Endometrial microvascular endothelial cells (primary cell): ENCODE results near the gene XYLB. TPM values are rescaled to one million over a fixed set of nuclear protein-coding genes. Genes with fewer than 3 reads are reported as not detected.
"Not testable (repeated sequence)": the region's sequence is repeated elsewhere in the genome, so short reads cannot be mapped to it uniquely, and the experiment has no call there.

ENCODE experiments used
- in situ Hi-C: cut with HindIII; loops from 2 replicates; pipeline ENCODE4 v1.10.0; 2017; ENCODE audit warnings: low sequenced_read_pairs, low pct_unique_long_range_greater_than_20kb; ENCODE audit errors: inconsistent ontology term
- total RNA-seq: library from RNA; depleted of rRNA; stranded (reverse); fragments of >200 nt; gene quantifications from one replicate; pipeline ENCODE4 v1.2.3, GENCODE V29; 2015; ENCODE audit errors: inconsistent ontology term

XYLB gene
- total RNA-seq, 1 donor from 2014 or later, result 0.84 TPM

- in situ Hi-C loops, result no loop called here
Observed at GRCh38 chr3:38318766-38319671, 27.6 kb upstream of the XYLB start.

GRCh38 chr3:38320638-38321037 is 25.9 kb upstream of the XYLB start:
- in situ Hi-C loops, result not testable (repeated sequence)

- in situ Hi-C loops, result no loop called here
Observed at GRCh38 chr3:38323060-38323459, 23.5 kb upstream of the XYLB start.

GRCh38 chr3:38325256-38325655 is 21.3 kb upstream of the XYLB start:
- in situ Hi-C loops, result no loop called here

GRCh38 chr3:38327335-38328009 is 19.1 kb upstream of the XYLB start:
- in situ Hi-C loops, result no loop called here

GRCh38 chr3:38331257-38332022 is 15.1 kb upstream of the XYLB start:
- in situ Hi-C loops, result no loop called here

GRCh38 chr3:38332201-38332600 is 14.4 kb upstream of the XYLB start:
- in situ Hi-C loops, result no loop called here

- in situ Hi-C loops, result no loop called here
Observed at GRCh38 chr3:38334142-38335055, 12.2 kb upstream of the XYLB start.

GRCh38 chr3:38335263-38335662 is 11.3 kb upstream of the XYLB start:
- in situ Hi-C loops, result no loop called here

GRCh38 chr3:38337703-38338102 is 8.9 kb upstream of the XYLB start:
- in situ Hi-C loops, result no loop called here

GRCh38 chr3:38343797-38344594 is 2.6 kb upstream of the XYLB start:
- in situ Hi-C loops, result no loop called here

GRCh38 chr3:38345879-38346586 is 552 bp upstream of the XYLB start:
- in situ Hi-C loops, result no loop called here

GRCh38 chr3:38347421-38348200 is 1.0 kb downstream of the XYLB start:
- in situ Hi-C loops, result no loop called here

GRCh38 chr3:38348903-38349302 is 2.3 kb downstream of the XYLB start:
- in situ Hi-C loops, result no loop called here

- in situ Hi-C loops, result no loop called here
Observed at GRCh38 chr3:38349684-38350359, 3.2 kb downstream of the XYLB start.

GRCh38 chr3:38353151-38353550 is 6.6 kb downstream of the XYLB start:
- in situ Hi-C loops, result no loop called here
